Measurements from ENCODE around the gene CLMP.
"Not testable (repeated sequence)": the region's sequence is repeated elsewhere in the genome, so short reads cannot be mapped to it uniquely, and the experiment has no call there.

CLMP gene

GRCh38 chr11:123129920-123130319 is 65.1 kb downstream of the CLMP start:
- no peak for DNase-seq

DNA sequence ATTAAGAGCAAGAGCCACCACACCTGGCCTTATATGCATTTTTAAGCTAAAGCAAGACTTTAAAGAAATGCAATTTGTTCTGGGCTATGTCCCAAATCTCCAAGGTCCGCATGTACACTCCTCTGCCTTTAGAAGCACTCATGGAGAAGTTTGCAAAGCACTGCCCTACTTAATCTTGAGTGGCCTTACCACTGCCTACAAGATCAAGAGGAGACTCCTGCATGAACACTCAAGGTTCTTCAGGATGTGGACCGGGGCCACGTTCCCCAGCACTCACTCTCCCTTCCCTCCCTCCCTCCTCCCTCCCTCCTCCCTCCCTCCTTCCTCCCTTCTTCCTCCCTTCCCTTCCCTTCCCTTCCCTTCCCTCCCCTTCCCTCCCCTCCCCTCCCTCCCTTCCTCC is 69.9 kb downstream of the CLMP start:
- no peak for DNase-seq

DNA sequence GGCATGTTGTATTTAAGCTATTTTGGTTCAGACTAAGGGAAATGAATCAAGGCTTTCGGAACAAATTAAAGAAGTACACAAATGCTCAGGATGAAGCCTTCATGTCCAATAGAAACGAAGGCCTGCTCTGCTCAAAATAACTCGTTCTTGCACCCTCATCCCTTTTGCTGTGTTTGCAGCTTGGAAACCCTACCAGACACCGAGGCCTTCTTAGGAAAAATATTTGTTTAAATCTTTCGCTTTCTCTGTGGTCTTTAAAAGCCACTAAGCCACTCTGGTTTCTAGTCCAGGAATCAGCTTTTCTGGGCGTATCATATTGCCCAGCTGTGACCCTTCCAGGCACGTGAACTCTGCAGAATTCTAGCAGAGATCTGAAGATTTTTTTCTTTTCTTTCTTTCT is 72.2 kb downstream of the CLMP start:
- DNase-seq: no peak

DNA sequence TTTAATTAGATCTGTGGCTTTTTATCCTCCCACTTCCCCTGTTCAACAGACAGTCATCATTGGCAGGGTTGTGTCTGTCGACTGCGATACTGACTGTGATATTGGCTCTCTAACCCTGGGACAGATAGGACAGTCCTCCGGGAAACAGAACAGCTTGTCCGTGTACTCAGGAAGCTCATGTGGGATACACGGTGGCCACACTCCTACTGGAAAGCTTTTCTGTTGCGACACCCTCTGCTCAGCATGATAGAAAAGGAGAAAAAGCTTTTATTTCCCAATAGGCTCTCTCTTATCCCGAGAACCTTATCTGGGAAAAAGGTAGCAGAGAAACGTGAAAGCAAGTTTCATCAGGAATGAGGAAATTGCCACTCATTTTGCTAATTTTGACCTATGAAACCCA is 72.7 kb downstream of the CLMP start:
- no peak for DNase-seq

DNA sequence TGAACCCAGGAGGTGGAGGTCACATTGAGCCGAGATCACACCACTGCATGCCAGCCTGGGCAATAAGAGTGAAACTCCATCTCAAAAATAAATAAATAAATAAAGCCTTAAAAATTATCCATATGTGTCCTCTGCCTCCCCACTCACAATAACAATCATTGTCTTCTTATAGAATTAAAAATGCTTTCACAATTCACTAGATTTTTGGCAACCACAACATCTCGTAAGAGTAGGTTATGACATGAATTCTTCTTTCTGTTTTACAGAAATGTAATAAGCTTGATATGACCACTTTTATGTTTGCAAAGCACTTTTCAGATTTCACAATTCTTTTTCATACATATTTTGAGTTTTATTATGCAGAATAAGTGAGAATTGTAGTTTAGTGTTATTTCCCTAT is 78.6 kb downstream of the CLMP start:
- no peak for DNase-seq

DNA sequence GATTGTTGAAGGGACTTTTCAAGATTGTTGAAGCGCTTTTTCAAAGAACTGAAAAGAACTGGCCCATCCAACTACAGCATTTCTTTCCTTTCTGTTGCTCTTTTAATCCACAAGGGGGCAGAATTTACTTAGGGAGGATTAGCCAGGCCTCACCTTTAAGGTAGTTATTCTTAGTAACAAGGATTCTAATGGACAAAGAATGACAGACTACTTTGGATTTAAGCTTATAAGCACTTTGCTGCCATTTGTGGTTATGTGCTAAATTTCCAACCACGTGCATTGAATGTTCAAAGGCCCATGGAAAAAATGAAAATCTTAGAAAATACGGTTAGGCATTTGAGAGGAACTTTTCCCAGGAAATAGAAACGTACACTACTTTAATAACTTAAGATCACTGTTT is 83.6 kb downstream of the CLMP start:
- DNase-seq: peak; percentile 64

- DNase-seq: no peak
Measured at GRCh38 chr11:123110397-123110796, 84.7 kb downstream of the CLMP start.

DNA sequence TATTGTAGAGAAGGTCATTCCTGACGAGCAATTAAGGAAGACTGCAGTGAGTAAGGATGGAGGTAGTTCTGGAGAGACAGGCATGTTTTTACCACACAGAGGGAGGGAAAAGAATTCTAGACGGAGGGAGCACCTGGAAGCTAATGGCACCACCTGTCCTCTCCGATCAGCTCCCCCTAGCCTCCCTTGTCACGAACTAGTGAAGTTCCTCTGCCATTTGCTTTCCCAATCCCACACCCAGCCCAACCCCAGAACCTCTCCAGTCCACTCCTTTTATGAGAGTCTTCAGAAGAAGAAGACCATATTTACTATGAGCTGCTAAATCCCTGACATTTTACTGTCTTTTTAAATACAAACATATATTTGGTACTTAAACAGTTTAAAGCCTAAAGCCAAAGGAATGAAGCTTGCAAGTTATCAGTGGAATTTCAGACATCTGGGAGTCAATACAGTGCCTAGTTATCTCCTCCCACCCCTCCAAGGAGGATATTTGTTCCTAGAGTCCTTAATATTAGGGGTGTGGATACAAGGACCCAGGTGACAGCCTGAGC is 87.0 kb downstream of the CLMP start:
- no peak for DNase-seq

GRCh38 chr11:123104697-123105096 is 90.4 kb downstream of the CLMP start:
- DNase-seq: no peak

GRCh38 chr11:123103326-123103980 is 91.6 kb downstream of the CLMP start:
- DNase-seq: peak; percentile 55

DNA sequence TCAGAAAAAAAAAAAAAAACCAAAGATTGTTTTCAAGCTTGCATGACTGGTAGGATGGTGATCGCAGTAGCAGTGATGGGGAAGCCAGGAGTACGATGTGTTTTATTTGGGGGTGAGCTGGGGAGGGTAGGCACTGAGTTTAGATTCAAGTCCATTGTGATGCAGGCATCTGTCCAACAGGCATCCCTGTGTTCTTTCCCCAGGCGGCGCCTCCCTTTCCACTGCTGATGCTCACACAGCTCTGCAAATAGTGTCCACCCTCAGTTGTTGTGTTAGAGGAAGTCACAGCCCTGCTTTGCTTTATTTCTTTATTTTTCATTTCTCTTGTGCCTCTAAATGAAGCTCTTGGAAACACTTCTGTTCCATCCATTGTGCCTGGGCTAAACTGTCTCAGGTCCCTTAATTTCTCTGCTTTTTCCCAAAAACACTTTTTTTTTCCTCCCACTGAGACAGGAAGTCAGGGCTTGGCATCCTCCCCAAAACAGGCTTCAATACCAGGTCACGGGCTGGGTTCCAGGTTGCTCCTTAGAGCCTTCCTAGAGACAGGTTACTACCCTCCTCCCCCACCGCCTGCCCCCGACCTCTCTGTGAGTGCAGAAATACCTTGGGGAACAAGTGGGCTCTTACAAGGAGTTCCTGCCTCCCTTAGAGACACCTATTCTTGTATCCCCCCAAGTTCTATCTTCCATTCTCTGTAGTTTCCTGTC is 94.5 kb downstream of the CLMP start:
- no peak for DNase-seq

- no peak for DNase-seq
Measured at GRCh38 chr11:123098990-123099389, 96.1 kb downstream of the CLMP start.

DNA sequence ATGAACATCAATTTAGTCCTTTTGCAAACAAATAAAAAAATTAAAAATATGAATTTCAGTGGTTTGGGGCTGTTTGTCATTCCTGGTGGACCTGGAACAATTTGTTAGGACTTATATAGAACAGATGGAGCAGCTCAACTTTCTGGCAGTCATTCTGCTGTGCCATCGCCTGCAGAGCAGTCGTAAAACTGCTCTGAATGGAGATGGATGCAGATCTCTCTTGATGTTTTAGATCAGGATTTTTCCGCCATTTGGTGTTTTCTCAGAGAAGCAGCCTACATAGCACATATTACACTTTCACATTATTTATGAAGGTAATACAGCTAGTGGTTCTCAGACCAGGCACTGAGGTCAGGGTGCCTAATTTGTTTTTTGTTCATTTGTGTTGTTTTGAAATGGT is 101.3 kb downstream of the CLMP start:
- no peak for DNase-seq

DNA sequence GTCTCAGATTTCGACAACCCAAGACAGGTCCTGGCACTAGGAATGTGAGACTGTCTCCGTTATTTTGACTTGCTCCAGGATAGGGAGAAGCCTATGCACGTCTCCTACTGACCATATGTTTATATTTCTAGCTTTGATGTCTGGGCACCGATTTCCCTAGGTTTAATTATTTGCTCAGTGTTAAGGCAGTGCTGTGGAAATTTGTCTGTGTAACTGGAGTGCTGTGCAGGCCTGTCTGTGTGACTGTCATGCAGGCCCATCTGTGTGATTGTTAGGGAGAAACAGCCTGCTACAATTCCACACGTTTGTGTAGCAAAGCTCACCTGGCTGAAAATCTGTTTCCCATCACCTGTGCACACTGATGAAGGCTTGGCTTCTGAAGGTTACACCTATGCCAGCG is 103.5 kb downstream of the CLMP start:
- no peak for DNase-seq

DNA sequence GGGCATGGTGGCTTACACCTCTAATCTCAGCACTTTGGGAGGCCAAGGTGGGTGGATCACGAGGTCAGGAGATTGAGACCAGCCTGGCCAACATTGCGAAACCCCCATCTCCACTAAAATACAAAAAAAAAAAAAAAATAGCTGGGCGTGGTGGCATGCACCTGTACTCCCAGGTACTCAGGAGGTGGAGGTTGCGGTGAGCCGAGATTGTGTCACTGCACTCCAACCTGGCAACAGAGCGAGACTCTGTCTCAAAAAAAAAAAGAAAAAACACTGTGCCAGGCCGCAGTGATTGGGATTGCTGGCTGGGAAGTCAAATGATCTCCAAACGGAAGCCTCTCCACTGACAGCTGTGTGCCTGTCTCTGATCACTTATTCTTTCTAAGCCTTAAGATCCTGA is 104.9 kb downstream of the CLMP start:
- not testable (repeated sequence) for DNase-seq

- not testable (repeated sequence) for DNase-seq
Measured at GRCh38 chr11:123088896-123089295, 106.2 kb downstream of the CLMP start.

DNA sequence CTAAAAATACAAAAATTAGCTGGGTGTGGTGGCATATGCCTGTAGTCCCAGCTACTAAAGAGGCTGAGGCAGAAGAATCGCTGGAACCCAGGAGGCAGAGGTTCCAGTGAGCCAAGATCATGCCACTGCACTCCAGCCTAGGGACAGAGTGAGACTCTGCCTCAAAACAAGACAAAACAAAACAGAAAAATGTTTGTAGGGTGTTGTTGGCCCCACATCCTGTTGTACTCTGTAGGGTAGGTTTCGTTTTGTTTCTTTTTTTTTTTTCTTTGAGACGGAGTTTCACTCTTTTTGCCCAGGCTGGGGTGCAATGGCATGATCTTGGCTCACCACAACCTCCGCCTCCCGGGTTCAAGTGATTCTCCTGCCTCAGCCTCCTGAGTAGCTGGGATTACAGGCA is 107.4 kb downstream of the CLMP start:
- not testable (repeated sequence) for DNase-seq

GRCh38 chr11:123086305-123086704 is 108.7 kb downstream of the CLMP start:
- DNase-seq: no peak

DNA sequence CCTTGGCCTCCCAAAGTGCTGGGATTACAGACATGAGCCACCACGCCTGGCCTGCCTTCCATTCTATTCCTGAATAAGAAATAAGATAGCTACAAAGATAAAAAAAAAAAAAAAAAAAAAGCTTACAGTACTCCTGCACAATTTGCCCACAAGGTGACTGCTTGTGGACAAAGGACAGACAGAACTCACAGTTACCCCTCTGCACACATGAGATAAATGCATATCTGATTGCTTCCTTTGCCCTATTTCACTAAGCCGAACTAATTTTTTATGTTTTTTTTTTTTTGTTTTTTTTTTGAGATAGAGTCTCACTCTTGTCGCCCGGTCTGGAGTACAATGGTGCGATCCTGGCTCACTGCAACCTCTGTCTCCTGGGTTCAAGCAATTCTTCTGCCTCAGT is 109.6 kb downstream of the CLMP start:
- no peak for DNase-seq

GRCh38 chr11:123084454-123084853 is 110.6 kb downstream of the CLMP start:
- no peak for DNase-seq

GRCh38 chr11:123083623-123084029 is 111.4 kb downstream of the CLMP start:
- peak; percentile 44 for DNase-seq

GRCh38 chr11:123082977-123083376 is 112.1 kb downstream of the CLMP start:
- no peak for DNase-seq

- no peak for DNase-seq
Measured at GRCh38 chr11:123080015-123080414, 115.0 kb downstream of the CLMP start.

GRCh38 chr11:123076484-123076883 is 118.6 kb downstream of the CLMP start:
- DNase-seq: no peak

Measured in NCI-H146 (cell line).